A673 (cell line): Measurements from ENCODE around the gene FNDC3B. TPM values are rescaled to one million over a fixed set of nuclear protein-coding genes. Genes with fewer than 3 reads are reported as not detected.
"Not testable (repeated sequence)": the region's sequence is repeated elsewhere in the genome, so short reads cannot be mapped to it uniquely, and the experiment has no call there.

Experiments
- BruUV-seq: library from RNA; stranded (reverse); fragments of 400-500 nt; replicated peaks from 2 replicates; lab custom pipeline; 2021; lab: Mats Ljungman, UMichigan
- CTCF ChIA-PET: fragments of 300-600 bp; sonication (Branson Sonifier 250); formaldehyde crosslinking; loops from one replicate; lab custom pipeline; 2022; ENCODE audit warnings: antibody characterized with exemption; lab: Charles Lee
- POLR2A ChIA-PET: fragments of 300-600 bp; sonication (Branson Sonifier 250); formaldehyde crosslinking; loops from one replicate; lab custom pipeline; 2022; ENCODE audit warnings: antibody characterized with exemption; ENCODE audit not compliant: low non-redundant PET; lab: Charles Lee
- DNase-seq: peaks from one replicate; pipeline ENCODE4 v3.0.0-alpha.2; 2015; ENCODE audit warnings: low spot score
- H3K27ac ChIP-seq: fragments of 200-600 bp; sonication (generic); 2 replicates; pipeline ENCODE4 v1.5.1; 2016; ENCODE audit warnings: mixed run types, low read depth, mild to moderate bottlenecking, mixed read lengths, antibody characterized with exemption, low read length; ENCODE audit not compliant: poor library complexity, severe bottlenecking
- H3K27me3 ChIP-seq: fragments of 200-600 bp; sonication (generic); replicated peaks from 2 replicates; pipeline ENCODE4 v1.6.1; 2017; ENCODE audit warnings: mixed run types, low read depth, mild to moderate bottlenecking, mixed read lengths, antibody characterized with exemption, low read length; ENCODE audit not compliant: insufficient read depth, poor library complexity
- H3K36me3 ChIP-seq: fragments of 200-600 bp; sonication (generic); 2 replicates; pipeline ENCODE4 v1.6.1; 2016; ENCODE audit warnings: mixed run types, mild to moderate bottlenecking, mixed read lengths, antibody characterized with exemption, low read length; ENCODE audit not compliant: insufficient read depth, poor library complexity, severe bottlenecking
- H3K4me1 ChIP-seq: fragments of 200-600 bp; sonication (generic); 2 replicates; pipeline ENCODE4 v1.6.1; 2017; ENCODE audit warnings: mixed run types, mild to moderate bottlenecking, mixed read lengths, antibody characterized with exemption, low read length; ENCODE audit not compliant: insufficient read depth, poor library complexity, severe bottlenecking
- H3K4me3 ChIP-seq: fragments of 200-600 bp; sonication (generic); 2 replicates; pipeline ENCODE4 v1.5.1; 2016; ENCODE audit warnings: low read depth, mixed run types, mild to moderate bottlenecking, mixed read lengths, low read length; ENCODE audit not compliant: poor library complexity, severe bottlenecking
- H3K9me3 ChIP-seq: fragments of 200-600 bp; sonication (generic); 2 replicates; pipeline ENCODE4 v1.6.1; 2016; ENCODE audit warnings: mixed run types, low read depth, mild to moderate bottlenecking, mixed read lengths, antibody characterized with exemption, low read length; ENCODE audit not compliant: poor library complexity, severe bottlenecking
- EZH2 ChIP-seq: fragments of 200-600 bp; sonication (generic); IDR thresholded peaks from 2 replicates; pipeline ENCODE4 v1.6.1; 2017; ENCODE audit warnings: borderline replicate concordance, low read depth, mild to moderate bottlenecking, mixed read lengths, antibody characterized with exemption, low read length; ENCODE audit not compliant: poor library complexity, severe bottlenecking
- intact Hi-C: fragments of 100-400 bp; cut with micrococcal nuclease; formaldehyde crosslinking; loops from one replicate; pipeline ENCODE4 v1.10.0; 2022; ENCODE audit not compliant: unreplicated experiment
- total RNA-seq: library from RNA; stranded (reverse); gene quantifications from 2 replicates; pipeline ENCODE4 v1.2.3, GENCODE V29; 2021
- TF ChIP-seq, protein P1 (sequence below): fragments of 300-800, 200-600 bp; sonication (generic); conservative IDR thresholded peaks from 2 replicates; pipeline ENCODE4 v1.5.1; 2017; ENCODE audit warnings: low read depth, mild to moderate bottlenecking, antibody characterized with exemption, low read length, moderate library complexity, mixed read lengths

Gene FNDC3B
- total RNA-seq, 1 experiment from 2014 or later = 50.8 TPM

DNA sequence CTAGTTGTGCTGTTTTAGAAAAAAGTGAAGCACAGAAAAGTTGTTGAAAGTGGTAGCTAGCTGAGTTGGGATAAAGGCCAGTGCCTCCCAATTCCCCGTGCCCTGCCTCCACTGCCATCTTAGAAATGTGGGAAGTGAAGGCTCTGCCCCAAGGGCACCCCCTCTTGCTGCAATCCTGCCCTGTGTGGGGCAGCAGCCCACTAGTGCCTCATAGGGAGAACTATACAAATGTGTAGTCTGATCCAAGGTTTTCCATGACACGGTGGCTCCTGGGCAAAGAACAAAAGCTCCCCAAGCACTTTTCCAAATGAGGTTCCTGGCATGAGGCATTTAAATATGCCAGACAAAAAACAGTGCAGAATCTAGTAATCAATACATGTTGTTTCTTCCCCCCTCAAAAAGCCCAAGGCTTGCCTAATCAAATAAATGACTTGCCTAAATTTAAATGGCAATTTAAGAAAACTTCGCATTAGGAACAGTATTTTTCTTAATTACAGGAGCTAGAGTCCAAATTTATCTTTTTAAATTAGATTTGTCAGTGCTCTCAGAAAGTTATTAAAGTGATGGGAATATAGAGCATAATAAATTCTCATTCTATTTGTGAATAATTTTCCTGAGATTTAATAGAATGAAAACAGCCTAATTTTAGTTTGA, 325.1 kb downstream of the FNDC3B start:
- ChIA-PET POLR2A (no interaction called here), CTCF (no interaction called here)
- no peaks in the 10 kb centered on the region for H3K9me3 ChIP-seq
- H3K27ac ChIP-seq = no peak overlapping the region
- intact Hi-C loops = no loop called here
- H3K27me3 ChIP-seq = no peaks in the 10 kb centered on the region
- no peaks in the 10 kb centered on the region for H3K4me1 ChIP-seq
- BruUV-seq = no TSS peak
- H3K36me3 ChIP-seq = no peaks in the 10 kb centered on the region
- TF ChIP-seq, protein P1, sequence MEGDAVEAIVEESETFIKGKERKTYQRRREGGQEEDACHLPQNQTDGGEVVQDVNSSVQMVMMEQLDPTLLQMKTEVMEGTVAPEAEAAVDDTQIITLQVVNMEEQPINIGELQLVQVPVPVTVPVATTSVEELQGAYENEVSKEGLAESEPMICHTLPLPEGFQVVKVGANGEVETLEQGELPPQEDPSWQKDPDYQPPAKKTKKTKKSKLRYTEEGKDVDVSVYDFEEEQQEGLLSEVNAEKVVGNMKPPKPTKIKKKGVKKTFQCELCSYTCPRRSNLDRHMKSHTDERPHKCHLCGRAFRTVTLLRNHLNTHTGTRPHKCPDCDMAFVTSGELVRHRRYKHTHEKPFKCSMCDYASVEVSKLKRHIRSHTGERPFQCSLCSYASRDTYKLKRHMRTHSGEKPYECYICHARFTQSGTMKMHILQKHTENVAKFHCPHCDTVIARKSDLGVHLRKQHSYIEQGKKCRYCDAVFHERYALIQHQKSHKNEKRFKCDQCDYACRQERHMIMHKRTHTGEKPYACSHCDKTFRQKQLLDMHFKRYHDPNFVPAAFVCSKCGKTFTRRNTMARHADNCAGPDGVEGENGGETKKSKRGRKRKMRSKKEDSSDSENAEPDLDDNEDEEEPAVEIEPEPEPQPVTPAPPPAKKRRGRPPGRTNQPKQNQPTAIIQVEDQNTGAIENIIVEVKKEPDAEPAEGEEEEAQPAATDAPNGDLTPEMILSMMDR = no peak
- no peak for TF ChIP-seq EZH2
- no peak for DNase-seq
- H3K4me3 ChIP-seq = no peak overlapping the region

DNA sequence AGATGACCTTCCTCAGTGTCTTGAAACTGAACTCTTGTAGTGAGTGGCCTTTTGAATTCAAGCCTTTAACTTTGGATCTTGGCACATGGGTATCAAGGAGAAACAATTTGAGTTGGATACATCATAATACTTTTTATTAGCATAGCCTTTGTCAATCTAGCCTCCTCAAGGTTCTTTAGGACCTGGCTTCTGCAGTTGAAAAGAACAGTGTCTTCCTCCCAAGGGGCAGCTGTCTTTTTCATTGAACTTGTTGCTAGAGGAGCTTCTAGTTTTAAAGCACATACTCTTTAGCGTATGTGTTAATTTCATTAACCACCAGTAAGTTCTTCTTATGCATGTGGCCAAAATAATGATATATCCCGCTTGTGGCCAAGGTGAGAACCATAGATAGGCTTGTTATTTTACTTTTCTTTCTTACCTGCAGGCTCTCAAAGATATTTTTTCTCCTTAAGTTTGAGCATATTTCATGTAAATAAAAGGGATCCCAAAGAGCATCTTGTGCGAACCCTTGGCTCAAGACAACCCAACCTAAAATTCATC, 325.7 kb downstream of the FNDC3B start:
- Histone ChIP-seq H3K9me3 (no peaks in the 10 kb centered on the region), H3K4me3 (no peak overlapping the region), H3K4me1 (peaks cover 1% of the 10 kb centered on the region), H3K27me3 (no peaks in the 10 kb centered on the region), H3K27ac (no peak overlapping the region), H3K36me3 (no peaks in the 10 kb centered on the region)
- TF ChIP-seq, protein P1 = no peak
- TF ChIP-seq EZH2 = no peak
- BruUV-seq = no TSS peak
- intact Hi-C loops = no loop called here
- DNase-seq = no peak
- CTCF ChIA-PET = no interaction called here
- POLR2A ChIA-PET = no interaction called here

DNA sequence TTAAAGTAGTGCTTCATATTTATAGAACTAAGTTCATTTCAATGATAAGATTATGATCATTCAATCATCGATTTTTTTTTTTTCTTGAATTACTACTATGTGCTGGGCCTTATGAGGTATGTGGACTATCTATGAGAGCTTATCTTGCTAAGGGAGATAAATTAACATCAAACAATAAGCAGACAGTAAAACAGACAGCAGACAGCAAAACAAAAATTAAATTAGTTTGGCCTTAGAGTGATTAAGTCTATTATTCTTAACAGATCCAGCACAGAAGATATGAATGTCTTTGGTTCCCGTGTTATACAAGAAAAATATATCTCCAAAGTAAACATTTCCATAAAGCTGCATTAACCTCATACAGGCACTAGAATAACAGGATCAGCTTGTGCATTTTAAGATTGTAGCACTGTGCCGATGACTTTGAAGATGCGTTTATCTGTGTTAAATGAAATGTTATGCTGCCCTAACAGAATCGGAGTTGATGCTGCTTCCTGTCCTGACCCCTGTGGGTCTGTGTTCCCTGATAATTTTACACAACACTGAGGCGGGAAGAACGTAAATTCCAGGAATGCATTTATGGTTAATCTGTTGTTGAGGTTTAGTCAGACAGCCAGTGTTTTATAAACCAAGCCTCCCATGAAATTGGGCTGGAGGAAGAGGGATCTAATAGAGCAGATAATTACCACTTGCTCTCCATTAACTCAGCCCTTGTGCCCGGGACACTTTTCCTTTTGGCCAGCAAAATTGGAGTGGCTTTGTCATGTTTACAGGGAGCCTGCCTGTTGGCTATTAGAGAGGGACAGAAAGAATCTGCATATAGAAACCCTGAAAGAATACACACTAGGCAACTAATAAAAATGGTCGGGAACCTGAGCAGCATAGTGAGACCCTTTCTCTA, 328.1 kb downstream of the FNDC3B start:
- CTCF ChIA-PET = no interaction called here
- H3K27ac ChIP-seq = no peak overlapping the region

DNA sequence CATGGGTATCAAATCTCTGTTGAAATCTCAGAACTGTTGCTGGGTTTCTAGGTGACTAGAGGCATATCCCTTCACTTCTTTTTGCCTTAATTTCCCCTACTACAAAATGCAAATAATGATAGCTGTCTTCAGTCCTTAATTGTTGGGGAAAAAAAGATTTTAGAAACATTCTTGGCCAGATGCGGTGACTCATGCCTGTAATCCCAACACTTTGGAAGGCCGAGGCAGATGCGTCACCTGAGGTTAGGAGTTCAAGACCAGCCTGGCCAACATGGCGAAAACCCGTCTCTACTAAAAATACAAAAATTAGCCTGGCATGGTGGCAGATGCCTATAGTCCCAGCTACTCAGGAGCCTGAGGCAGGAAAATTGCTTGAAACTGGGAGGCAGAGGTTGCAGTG, 329.2 kb downstream of the FNDC3B start:
- H3K27me3 ChIP-seq, H3K4me3 ChIP-seq, BruUV-seq, DNase-seq, intact Hi-C loops, H3K36me3 ChIP-seq, H3K27ac ChIP-seq, H3K9me3 ChIP-seq, CTCF ChIA-PET, POLR2A ChIA-PET, H3K4me1 ChIP-seq: not testable (repeated sequence)

More for the DNA sequence above, 328.1 kb downstream of the FNDC3B start:
- peak; percentile 9 for DNase-seq
- H3K4me1 ChIP-seq = peaks cover 6% of the 10 kb centered on the region
- no peaks in the 10 kb centered on the region for H3K27me3 ChIP-seq
- POLR2A ChIA-PET = no interaction called here
- H3K4me3 ChIP-seq = no peak overlapping the region
- no peaks in the 10 kb centered on the region for H3K9me3 ChIP-seq
- TF ChIP-seq, protein P1 = no peak
- no peak for TF ChIP-seq EZH2
- intact Hi-C loops = no loop called here
- BruUV-seq = no TSS peak
- no peaks in the 10 kb centered on the region for H3K36me3 ChIP-seq
